ENCODE data around the gene CCDC117.
A peak's percentile ranks its signal among the peaks of the same experiment; 100 is the strongest.

Gene CCDC117

GRCh38 chr22:28783786-28784671, 11.5 kb downstream of the CCDC117 start:
- Histone ChIP-seq H3K27ac (ENCODE audit: insufficient read depth in 1 of 2, low read depth in 1 of 2, low read length in 2 of 2, poor library complexity in 1 of 2, severe bottlenecking in 2 of 2) (peak overlapping the region in 1 of 2 experiments; percentile 52), H3K27me3 (replicated peaks in 2 of 5; ENCODE audit: control insufficient read depth in 4 of 5, insufficient read depth in 5 of 5, low read length in 4 of 5) (no peaks in the 10 kb centered on the region), H3K4me3 (ENCODE audit: control insufficient read depth in 1 of 7, extremely low read depth in 1 of 7, insufficient read depth in 4 of 7, low read depth in 2 of 7, low read length in 6 of 7) (no peak overlapping the region), H3K36me3 (ENCODE audit: control insufficient read depth in 4 of 4, insufficient read depth in 4 of 4, low read length in 3 of 4) (peaks cover 19 to 73% (median 45%) of the 10 kb centered on the region in 4 experiments), H3K4me1 (ENCODE audit: control extremely low read depth in 1 of 4, control insufficient read depth in 4 of 4, insufficient read depth in 4 of 4, low read length in 3 of 4) (peaks cover 0 to 4% (median under 1%) of the 10 kb centered on the region in 4 experiments), H3K9me3 (ENCODE audit: control extremely low read depth in 1 of 5, control insufficient read depth in 4 of 5, insufficient read depth in 2 of 5, low read depth in 1 of 5, low read length in 4 of 5) (no peaks in the 10 kb centered on the region)
- ChIA-PET CTCF (interaction anchor here (0.6 to 9.7 kb wide), 9 partner anchors 9 to 883 kb away, joined by 3 to 110 read pairs (median 4); partner anchors contain the start of gene CCDC117), POLR2A (interaction anchor here (0.6 to 1.5 kb wide), 2 partner anchors 10 to 11 kb away, joined by 3 to 4 read pairs; no protein-coding TSS in a partner anchor)
- WGBS (ENCODE audit: insufficient coverage): 86% methylated on average over 4 of the region's 4 CpGs
- DNase-seq: peak in 2 of 3 donors; percentile 58 to 69

GRCh38 chr22:28788601-28789000, 16.1 kb downstream of the CCDC117 start:
- WGBS (ENCODE audit: insufficient coverage): 71% methylated on average over 1 of the region's 3 CpGs
- CTCF ChIA-PET: interaction anchor here (0.7 to 9.7 kb wide), 2 partner anchors 10 to 42 kb away, joined by 3 to 110 read pairs; no protein-coding TSS in a partner anchor
- Histone ChIP-seq H3K4me1 (ENCODE audit: control extremely low read depth in 1 of 4, control insufficient read depth in 4 of 4, insufficient read depth in 4 of 4, low read length in 3 of 4) (peaks cover 5 to 28% (median 21%) of the 10 kb centered on the region in 4 experiments), H3K36me3 (ENCODE audit: control insufficient read depth in 4 of 4, insufficient read depth in 4 of 4, low read length in 3 of 4) (peaks cover 15 to 55% (median 36%) of the 10 kb centered on the region in 4 experiments), H3K9me3 (ENCODE audit: control extremely low read depth in 1 of 5, control insufficient read depth in 4 of 5, insufficient read depth in 2 of 5, low read depth in 1 of 5, low read length in 4 of 5) (no peaks in the 10 kb centered on the region), H3K27ac (ENCODE audit: insufficient read depth in 1 of 2, low read depth in 1 of 2, low read length in 2 of 2, poor library complexity in 1 of 2, severe bottlenecking in 2 of 2) (no peak overlapping the region), H3K27me3 (replicated peaks in 2 of 5; ENCODE audit: control insufficient read depth in 4 of 5, insufficient read depth in 5 of 5, low read length in 4 of 5) (no peaks in the 10 kb centered on the region), H3K4me3 (ENCODE audit: control insufficient read depth in 1 of 7, extremely low read depth in 1 of 7, insufficient read depth in 4 of 7, low read depth in 2 of 7, low read length in 6 of 7) (no peak overlapping the region)
- POLR2A ChIA-PET: interaction anchor here (1.3 kb wide), 1 partner anchor 12 kb away, joined by 4 read pairs; the partner anchor contains the start of gene XBP1
- no peak for DNase-seq

- no peak for DNase-seq
- H3K9me3 ChIP-seq (ENCODE audit: control extremely low read depth in 1 of 5, control insufficient read depth in 4 of 5, insufficient read depth in 2 of 5, low read depth in 1 of 5, low read length in 4 of 5): no peaks in the 10 kb centered on the region
- POLR2A ChIA-PET: no interaction called here
- peaks cover 7 to 53% (median 42%) of the 10 kb centered on the region in 4 experiments for H3K4me1 ChIP-seq (ENCODE audit: control extremely low read depth in 1 of 4, control insufficient read depth in 4 of 4, insufficient read depth in 4 of 4, low read length in 3 of 4)
- no peaks in the 10 kb centered on the region for H3K27me3 ChIP-seq (replicated peaks in 2 of 5; ENCODE audit: control insufficient read depth in 4 of 5, insufficient read depth in 5 of 5, low read length in 4 of 5)
- CTCF ChIA-PET: interaction anchor here (0.8 to 9.7 kb wide), 6 partner anchors 9 to 67 kb away, joined by 3 to 110 read pairs (median 6); partner anchors contain the start of gene XBP1
- H3K27ac ChIP-seq (ENCODE audit: insufficient read depth in 1 of 2, low read depth in 1 of 2, low read length in 2 of 2, poor library complexity in 1 of 2, severe bottlenecking in 2 of 2): no peak overlapping the region
- peaks cover 6 to 54% (median 41%) of the 10 kb centered on the region in 4 experiments for H3K36me3 ChIP-seq (ENCODE audit: control insufficient read depth in 4 of 4, insufficient read depth in 4 of 4, low read length in 3 of 4)
- H3K4me3 ChIP-seq (ENCODE audit: control insufficient read depth in 1 of 7, extremely low read depth in 1 of 7, insufficient read depth in 4 of 7, low read depth in 2 of 7, low read length in 6 of 7): no peak overlapping the region
- 100% methylated on average over 1 of the region's 5 CpGs for WGBS (ENCODE audit: insufficient coverage)
These were observed 18.6 kb downstream of the CCDC117 start for GRCh38 chr22:28791124-28791523.

GRCh38 chr22:28791841-28792490, 19.5 kb downstream of the CCDC117 start:
- Histone ChIP-seq H3K4me1 (ENCODE audit: control extremely low read depth in 1 of 4, control insufficient read depth in 4 of 4, insufficient read depth in 4 of 4, low read length in 3 of 4) (peaks cover 14 to 61% (median 50%) of the 10 kb centered on the region in 4 experiments), H3K27me3 (replicated peaks in 2 of 5; ENCODE audit: control insufficient read depth in 4 of 5, insufficient read depth in 5 of 5, low read length in 4 of 5) (no peaks in the 10 kb centered on the region)
- CTCF ChIA-PET: interaction anchor here (0.8 to 9.7 kb wide), 6 partner anchors 8 to 248 kb away, joined by 3 to 110 read pairs (median 4); no protein-coding TSS in a partner anchor

GRCh38 chr22:28792491-28793383, 20.2 kb downstream of the CCDC117 start:
- Histone ChIP-seq H3K27me3 (replicated peaks in 2 of 5; ENCODE audit: control insufficient read depth in 4 of 5, insufficient read depth in 5 of 5, low read length in 4 of 5) (no peaks in the 10 kb centered on the region), H3K36me3 (ENCODE audit: control insufficient read depth in 4 of 4, insufficient read depth in 4 of 4, low read length in 3 of 4) (peaks cover 11 to 53% (median 42%) of the 10 kb centered on the region in 4 experiments), H3K4me1 (ENCODE audit: control extremely low read depth in 1 of 4, control insufficient read depth in 4 of 4, insufficient read depth in 4 of 4, low read length in 3 of 4) (peaks cover 15 to 69% (median 55%) of the 10 kb centered on the region in 4 experiments), H3K9me3 (ENCODE audit: control extremely low read depth in 1 of 5, control insufficient read depth in 4 of 5, insufficient read depth in 2 of 5, low read depth in 1 of 5, low read length in 4 of 5) (no peaks in the 10 kb centered on the region), H3K27ac (ENCODE audit: insufficient read depth in 1 of 2, low read depth in 1 of 2, low read length in 2 of 2, poor library complexity in 1 of 2, severe bottlenecking in 2 of 2) (peak overlapping the region in 1 of 2 experiments; percentile 29), H3K4me3 (ENCODE audit: control insufficient read depth in 1 of 7, extremely low read depth in 1 of 7, insufficient read depth in 4 of 7, low read depth in 2 of 7, low read length in 6 of 7) (no peak overlapping the region)
- CTCF ChIA-PET: interaction anchor here (0.8 to 17.2 kb wide), 7 partner anchors 9 to 248 kb away, joined by 3 to 174 read pairs (median 4); no protein-coding TSS in a partner anchor
- 93% methylated on average over 5 of the region's 15 CpGs for WGBS (ENCODE audit: insufficient coverage)
- DNase-seq: peak in 1 of 3 donors; percentile 28
- POLR2A ChIA-PET: interaction anchor here (0.6 kb wide), 1 partner anchor 33 kb away, joined by 3 read pairs; no protein-coding TSS in a partner anchor

More at GRCh38 chr22:28791841-28792490, 19.5 kb downstream of the CCDC117 start:
- Histone ChIP-seq H3K9me3 (ENCODE audit: control extremely low read depth in 1 of 5, control insufficient read depth in 4 of 5, insufficient read depth in 2 of 5, low read depth in 1 of 5, low read length in 4 of 5) (no peaks in the 10 kb centered on the region), H3K27ac (ENCODE audit: insufficient read depth in 1 of 2, low read depth in 1 of 2, low read length in 2 of 2, poor library complexity in 1 of 2, severe bottlenecking in 2 of 2) (no peak overlapping the region), H3K36me3 (ENCODE audit: control insufficient read depth in 4 of 4, insufficient read depth in 4 of 4, low read length in 3 of 4) (peaks cover 11 to 54% (median 45%) of the 10 kb centered on the region in 4 experiments), H3K4me3 (ENCODE audit: control insufficient read depth in 1 of 7, extremely low read depth in 1 of 7, insufficient read depth in 4 of 7, low read depth in 2 of 7, low read length in 6 of 7) (no peak overlapping the region)
- 63% methylated on average over 2 of the region's 3 CpGs for WGBS (ENCODE audit: insufficient coverage)
- POLR2A ChIA-PET: interaction anchor here (0.6 kb wide), 1 partner anchor 32 kb away, joined by 3 read pairs; no protein-coding TSS in a partner anchor
- peak in 2 of 3 donors; percentile 68 to 82 for DNase-seq

All from common myeloid progenitor, CD34-positive (primary cell).